Activated CD8-positive, alpha-beta memory T cell treated with anti-CD3 and anti-CD28 coated beads, Interleukin-2, amount 50 U/mL, for 1 hour (primary cell): ENCODE data around the gene FZD2.
"Not testable (repeated sequence)": the region's sequence is repeated elsewhere in the genome, so short reads cannot be mapped to it uniquely, and the experiment has no call there.

Source experiments
- DNase-seq: peaks from one replicate; pipeline ENCODE4 v3.0.0-alpha.2; 2020; ENCODE audit errors: extremely low read depth

Gene FZD2

DNA sequence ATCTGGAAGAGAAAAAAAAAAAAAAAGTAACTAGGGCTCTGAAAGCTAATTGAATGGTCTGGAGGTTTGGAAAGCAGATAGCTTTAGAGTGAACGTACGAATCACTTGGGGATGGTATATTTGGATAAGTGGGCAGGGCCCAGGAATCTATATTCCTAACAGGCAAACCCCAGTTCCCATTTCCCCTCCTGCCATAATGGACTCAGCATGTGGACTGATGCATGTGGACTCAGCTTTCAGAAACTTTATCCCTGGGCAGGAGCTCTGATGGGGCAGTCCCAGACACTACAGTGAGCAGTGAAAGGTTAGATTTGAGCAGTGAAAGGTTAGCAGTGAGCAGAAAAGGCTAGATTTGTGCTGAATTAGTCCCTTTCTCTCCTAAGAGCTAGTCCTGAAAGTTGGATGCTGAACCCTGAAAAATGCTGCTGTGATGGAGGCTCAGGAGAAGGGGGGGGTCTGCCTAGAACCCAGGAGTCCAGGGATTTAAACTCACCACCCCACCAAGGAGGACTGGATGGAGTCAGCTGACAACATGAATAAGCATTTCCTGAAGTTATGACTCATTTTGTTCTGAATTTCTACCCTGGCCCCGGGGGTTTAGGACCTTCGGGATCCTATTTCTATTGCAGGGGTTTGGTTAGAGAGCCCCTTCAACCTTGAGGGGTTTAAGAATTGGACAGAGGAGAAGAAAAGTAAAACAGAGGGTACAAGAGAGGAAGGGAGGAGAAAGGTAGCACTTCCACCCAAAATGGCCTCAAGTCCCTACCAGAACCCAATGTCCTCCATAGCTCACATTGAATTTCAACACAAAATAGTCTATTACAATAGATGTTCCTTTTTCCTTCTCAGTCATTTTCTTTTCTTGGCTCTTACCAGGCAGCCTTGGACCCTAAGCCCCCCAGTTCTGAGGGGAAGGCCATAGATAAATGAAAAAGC lies 10.3 kb upstream of the FZD2 start:
- no peak for DNase-seq

DNA sequence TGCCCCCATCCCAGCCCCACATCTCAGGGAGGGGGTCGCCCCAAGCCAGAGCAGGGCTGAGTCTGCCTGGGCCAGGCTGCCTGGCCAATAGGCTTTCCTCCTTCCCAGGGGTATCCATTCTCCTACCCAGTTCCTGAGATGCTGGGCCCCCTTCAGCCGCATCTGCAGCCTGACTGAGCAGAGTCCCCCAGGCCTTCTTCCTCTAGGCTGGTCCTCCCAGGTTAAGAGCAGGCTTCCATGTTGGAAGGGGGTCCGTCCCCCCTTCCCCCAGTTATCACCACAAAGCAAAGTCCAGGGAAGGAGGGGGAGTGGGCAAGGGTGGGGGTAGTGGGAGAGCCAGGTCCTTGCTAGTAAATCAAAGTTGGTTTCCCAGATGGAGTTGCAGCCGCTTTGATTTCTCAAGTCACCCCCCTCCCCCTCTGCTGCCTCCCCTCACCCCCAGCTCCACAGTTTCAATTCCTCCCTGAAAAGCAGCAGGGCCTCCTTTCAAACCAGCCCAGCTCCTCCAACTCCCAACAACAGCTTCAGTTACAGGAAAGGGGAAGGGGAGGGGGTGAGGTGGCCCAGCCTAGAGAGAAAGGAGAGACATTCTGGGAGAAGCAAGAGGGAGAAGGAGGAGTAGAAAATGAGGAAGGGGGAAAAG lies 9.5 kb upstream of the FZD2 start:
- DNase-seq: no peak

DNA sequence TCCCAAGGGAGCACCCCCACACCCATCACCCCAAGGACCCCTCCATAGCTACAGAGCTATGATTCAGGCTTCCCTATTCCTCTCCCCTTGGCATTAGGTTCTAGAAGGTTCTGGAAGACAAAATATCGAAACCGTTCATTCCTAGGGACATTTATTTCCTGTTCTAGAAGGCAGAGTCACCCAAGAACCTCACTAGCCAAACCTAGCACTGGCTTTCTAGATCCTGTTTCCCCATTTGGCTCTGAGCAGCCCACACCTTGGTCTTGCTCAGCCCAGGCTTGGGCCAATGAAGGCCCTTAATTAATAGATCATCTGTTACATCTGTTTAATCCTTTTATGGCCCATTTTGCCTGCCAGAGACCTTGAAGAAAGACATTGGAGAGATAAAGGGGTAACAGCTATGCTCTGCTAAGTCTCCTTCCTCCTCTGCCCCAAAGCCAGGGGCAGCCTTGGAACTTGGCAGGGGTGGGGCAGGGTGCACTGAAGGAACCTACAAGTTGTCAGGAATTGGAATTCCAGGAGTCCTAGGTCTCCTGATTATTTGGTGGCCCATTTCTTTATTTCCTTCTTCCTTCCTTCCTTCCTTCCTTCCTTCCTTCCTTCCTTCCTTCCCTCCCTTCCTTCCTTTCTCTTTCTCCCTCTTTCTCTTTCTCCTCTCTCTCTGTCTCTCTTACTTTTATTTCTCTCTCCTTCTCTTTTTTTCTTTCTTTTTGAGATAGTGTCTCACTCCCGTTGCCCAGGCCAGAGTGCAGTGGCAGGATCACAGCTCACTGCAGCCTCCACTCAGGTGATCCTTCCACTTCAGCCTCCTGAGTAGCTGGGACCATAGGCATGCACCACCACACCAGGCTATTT lies 8.7 kb upstream of the FZD2 start:
- no peak for DNase-seq

DNA sequence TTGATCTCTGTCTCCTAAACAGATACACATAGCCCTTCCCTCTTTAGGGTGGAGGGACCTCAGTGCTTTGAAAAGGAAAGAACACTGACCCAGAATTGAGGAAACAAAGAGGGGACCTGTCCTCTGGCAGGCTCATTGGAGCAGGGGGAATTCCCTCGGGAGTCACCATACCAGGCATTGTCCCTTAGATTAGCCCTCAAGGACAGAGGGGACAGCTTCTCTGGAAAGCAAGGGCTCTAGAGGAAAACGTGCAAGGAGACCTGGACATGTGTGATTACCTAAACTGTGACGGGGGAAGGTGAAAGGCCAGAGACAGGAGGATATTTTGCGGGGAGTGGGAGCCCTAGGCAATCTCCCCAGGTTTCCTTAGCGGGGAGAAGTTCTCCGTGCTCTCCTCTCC lies 7.6 kb upstream of the FZD2 start:
- no peak for DNase-seq

DNA sequence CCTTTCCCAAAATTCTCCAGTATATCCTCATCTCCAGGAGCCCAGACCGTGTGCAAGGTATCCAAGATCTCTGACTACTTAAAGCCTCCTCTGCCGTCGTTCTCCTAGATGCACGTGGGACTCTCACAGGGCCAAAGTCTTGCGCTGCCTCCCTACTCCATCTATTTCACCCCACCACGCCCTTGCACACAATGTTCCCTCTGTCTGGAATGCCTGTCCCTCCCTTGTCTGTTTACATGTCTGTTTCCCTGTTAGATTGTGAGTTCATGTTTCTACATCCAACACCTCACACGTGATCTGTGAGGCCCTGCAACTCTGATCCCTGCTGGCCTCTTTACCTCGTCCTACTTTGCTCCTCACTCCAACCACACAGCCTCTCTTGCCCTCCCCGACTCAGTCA lies 4.9 kb upstream of the FZD2 start:
- no peak for DNase-seq

DNA sequence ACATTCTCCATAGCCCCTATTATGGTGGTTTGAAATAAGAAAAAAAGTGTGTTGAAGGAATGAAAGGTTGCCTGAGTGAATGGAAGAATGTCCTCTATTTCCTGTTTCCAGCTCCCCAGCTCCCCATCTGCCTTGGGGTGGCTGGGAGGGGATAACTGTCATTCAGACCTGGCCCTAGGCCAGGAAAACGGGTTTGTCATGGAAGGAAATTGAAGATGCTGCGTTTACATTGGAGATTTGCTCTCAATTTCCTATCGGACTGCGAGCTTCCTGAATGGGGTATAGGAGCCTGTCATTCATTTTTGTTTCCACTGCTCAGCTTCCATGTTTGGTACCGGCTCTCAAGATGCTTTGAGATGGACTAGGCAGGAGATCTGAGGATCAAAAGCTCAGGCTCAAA lies 2.2 kb upstream of the FZD2 start:
- no peak for DNase-seq

DNA sequence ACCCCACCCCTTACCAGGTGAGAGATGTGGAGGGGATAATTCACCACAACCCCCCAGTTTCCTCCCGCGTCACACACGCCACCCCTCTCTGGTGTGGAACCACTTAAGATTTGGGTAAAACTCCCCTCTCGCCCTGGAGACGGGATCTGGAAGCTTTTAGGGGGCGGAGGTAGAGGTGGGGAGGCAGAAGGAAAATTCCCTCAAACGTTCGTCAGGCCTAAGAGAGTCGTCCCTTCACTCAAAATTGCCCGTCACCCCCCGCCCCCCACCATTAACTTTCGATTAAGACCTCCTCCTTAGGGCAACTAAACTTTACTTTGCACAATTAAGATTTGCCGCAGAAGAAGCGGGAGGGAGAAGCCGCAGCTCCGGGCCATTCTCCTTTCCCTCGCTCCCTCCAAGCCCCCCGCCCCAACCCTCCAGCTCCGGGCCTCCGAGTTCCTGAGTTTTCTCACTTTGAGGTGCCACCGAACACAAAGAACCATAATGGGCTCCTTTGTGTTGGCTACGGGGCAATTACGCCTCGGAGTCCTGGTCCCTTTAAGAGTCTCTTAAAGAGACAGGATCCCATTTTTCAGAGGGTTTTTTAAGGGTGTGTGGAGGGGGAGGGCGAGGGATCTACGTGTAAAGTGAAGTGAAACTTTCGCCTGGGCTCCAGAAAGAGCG lies 985 bp upstream of the FZD2 start:
- no peak for DNase-seq

DNA sequence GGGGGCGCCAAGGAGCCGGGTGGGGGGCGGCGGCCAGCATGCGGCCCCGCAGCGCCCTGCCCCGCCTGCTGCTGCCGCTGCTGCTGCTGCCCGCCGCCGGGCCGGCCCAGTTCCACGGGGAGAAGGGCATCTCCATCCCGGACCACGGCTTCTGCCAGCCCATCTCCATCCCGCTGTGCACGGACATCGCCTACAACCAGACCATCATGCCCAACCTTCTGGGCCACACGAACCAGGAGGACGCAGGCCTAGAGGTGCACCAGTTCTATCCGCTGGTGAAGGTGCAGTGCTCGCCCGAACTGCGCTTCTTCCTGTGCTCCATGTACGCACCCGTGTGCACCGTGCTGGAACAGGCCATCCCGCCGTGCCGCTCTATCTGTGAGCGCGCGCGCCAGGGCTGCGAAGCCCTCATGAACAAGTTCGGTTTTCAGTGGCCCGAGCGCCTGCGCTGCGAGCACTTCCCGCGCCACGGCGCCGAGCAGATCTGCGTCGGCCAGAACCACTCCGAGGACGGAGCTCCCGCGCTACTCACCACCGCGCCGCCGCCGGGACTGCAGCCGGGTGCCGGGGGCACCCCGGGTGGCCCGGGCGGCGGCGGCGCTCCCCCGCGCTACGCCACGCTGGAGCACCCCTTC lies 484 bp downstream of the FZD2 start:
- DNase-seq: no peak

DNA sequence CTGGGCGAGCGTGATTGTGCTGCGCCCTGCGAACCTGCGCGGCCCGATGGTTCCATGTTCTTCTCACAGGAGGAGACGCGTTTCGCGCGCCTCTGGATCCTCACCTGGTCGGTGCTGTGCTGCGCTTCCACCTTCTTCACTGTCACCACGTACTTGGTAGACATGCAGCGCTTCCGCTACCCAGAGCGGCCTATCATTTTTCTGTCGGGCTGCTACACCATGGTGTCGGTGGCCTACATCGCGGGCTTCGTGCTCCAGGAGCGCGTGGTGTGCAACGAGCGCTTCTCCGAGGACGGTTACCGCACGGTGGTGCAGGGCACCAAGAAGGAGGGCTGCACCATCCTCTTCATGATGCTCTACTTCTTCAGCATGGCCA lies 1.0 kb downstream of the FZD2 start:
- no peak for DNase-seq

DNA sequence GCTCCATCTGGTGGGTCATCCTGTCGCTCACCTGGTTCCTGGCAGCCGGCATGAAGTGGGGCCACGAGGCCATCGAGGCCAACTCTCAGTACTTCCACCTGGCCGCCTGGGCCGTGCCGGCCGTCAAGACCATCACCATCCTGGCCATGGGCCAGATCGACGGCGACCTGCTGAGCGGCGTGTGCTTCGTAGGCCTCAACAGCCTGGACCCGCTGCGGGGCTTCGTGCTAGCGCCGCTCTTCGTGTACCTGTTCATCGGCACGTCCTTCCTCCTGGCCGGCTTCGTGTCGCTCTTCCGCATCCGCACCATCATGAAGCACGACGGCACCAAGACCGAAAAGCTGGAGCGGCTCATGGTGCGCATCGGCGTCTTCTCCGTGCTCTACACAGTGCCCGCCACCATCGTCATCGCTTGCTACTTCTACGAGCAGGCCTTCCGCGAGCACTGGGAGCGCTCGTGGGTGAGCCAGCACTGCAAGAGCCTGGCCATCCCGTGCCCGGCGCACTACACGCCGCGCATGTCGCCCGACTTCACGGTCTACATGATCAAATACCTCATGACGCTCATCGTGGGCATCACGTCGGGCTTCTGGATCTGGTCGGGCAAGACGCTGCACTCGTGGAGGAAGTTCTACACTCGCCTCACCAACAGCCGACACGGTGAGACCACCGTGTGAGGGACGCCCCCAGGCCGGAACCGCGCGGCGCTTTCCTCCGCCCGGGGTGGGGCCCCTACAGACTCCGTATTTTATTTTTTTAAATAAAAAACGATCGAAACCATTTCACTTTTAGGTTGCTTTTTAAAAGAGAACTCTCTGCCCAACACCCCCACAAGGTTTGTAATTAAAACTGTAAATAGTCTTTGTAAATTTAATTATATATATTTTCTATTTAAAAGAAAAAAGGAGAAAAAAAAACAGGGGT lies 1.7 kb downstream of the FZD2 start:
- DNase-seq: no peak

DNA sequence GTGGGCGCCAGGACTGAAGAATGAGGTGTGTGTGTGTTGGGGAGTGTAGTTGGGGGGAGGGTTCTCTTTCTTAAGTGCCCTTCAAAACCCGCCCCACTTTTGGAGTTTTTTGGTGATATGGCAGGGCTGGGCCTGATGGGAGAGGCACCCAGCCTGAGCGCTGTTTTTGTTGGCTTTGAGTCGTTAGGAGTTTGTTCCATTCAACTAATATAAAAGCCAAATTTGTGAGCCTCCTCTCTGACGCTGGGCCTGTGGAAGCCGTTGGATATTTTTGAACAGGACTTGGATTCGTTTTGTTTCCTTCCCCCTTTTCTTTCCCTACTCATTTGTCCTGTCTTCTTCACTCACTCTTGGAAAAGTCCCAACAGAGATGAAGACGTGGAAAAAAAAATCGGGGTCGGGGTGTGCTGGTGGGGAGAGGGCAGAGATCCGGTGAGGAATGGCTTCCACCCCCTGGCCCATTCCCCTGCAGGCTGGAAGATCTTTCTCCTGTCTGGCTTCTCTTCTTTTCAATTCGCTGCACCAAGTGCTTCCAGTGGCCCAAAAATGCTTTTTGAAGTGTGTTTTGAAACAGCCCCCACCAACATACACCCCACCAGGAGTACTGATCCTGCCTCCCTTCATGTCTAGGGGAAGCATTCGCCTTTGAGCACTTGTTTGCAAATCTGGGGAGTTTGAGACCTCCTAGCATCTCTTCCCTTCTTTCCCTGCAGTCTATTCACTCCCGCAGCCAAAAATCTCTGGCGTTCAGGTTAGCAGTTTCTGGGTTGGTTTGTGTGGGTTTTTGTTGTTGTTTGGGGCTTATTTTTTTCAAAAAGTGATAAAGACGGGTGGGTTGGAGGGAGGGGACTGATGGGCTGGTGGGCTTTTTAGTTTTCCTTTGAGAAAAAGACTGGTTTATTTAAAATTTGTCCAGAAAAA lies 2.6 kb downstream of the FZD2 start:
- DNase-seq: no peak

DNA sequence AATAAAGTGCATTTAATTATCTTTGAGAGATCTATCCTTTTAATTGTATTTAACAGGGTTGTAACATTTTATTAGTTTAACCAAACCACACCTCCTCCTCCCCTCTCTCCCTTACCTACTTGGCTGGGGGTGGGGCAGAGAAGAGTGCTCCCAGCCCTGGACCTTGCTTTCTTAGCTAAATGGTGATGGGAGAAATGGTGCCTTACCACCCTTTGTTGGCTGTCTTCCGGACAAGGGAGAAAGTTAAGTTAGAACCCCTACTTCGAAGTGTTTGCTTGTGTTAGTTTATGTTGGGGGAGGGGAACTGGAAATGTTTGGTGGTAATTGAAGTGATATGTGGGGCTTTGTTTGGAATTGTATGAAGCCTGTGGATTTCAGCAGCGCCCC lies 3.9 kb downstream of the FZD2 start:
- no peak for DNase-seq

DNA sequence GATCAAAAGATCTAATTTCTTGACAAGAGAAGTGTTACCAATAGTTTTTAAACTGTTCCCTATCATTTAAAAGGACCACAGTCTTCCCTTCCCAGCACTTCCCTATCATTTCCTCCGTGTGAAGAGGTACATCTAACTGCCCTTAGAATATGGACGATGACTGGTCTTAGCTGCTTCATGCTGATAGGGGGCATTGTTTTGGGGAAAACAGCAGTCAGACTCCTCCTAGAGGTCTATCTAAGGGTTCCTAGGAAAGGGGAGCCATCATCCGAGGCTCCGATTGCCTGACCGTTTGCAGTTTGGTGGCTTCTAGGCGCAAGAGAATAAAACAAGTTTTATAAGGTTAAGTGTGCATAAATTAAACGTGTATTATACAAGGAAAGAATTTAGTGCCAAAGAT lies 7.1 kb downstream of the FZD2 start:
- no peak for DNase-seq

DNA sequence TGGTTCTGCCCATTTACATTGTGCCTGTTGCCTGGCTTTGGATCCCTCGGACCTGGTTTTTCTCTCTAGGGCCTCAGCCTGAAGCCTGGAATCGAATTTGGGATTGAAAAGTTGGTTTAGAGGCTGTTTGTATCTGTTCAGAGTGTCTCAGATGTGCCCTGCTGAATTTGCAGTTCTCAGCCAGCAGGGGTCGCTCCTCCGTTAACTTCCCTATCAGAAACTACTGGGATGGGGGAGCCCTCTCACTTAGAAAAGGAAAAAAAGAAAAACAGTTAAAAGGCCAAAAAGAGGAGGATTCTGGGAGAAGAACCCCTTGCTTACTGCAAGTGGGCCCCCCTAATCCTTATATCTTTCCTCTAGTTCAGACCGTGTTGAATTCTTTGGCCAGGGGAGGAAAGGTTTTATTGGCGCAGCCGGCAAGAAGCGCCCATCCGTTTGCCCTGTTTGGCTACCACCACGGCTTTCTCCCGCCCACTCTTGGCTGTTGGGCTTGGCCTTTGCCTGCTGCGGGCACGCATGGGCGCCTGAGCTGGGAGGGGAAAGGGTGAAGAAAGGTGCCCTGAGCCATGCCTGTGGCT lies 8.7 kb downstream of the FZD2 start:
- no peak for DNase-seq

DNA sequence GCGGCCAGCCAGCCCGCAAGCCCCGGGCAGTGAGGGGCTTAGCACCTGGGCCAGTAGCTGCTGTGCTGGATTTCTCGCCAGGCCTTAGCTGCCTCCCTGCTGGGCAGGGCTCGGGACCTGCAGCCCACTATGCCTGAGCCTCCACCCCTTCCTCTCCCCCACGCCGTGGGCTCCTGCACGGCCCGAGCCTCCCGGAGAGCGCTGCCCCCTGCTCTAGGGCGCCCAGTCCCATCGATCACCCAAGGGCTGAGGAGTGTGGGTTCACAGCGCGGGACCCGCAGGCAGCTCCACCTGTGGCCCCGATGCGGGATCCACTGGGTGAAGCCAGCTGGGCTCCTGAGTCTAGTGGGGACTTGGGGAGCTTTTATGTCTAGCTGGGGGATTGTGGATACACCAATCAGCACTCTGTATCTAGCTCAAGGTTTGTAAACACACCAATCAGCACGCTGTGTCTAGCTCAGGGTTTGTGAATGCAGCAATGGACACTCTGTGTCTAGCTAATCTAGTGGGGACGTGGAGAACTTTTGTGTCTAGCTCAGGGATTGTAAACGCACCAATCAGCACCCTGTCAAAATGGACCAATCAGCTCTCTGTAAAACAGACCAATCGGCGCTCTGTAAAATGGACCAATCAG lies 11.1 kb downstream of the FZD2 start:
- not testable (repeated sequence) for DNase-seq

DNA sequence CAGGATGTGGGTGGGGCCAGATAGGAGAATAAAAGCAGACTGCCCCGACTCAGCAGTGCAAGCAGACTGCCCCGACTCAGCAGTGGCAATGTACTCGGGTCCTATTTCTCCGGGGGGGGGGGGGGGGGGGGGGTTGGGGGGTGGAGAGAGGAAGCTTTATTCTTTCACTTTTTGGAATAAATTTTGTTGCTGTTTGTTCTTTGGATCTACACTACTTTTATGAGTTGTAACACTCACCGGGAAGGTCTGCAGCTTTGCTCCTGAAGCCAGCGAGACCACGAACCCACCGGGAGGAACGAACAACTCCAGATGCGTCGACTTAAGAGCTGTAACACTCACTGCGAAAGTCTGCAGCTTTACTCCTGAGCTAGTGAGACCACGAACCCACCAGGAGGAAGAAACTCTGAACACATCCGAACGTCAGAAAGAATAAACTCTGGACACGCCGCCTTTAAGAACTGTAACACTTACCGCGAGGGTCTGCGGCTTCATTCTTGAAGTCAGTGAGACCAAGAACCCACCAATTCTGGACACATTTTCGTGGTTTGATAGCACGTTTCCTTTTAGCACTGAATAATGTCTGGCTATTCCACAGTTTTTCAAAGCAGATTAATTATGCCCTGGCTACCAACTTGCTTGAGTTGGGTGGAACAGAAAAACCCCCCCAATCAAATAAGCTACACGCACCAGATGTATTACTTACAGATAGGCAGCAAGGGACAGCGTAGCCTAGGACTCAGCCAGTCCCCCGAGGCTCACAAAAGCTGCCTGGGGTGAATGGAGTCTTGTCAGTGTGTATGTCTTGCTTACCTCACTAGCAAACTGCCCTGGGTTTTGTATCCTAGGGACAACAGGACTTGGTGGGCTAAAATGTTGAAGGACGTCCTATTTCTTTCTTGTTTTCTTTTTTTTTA lies 11.9 kb downstream of the FZD2 start:
- DNase-seq: no peak

DNA sequence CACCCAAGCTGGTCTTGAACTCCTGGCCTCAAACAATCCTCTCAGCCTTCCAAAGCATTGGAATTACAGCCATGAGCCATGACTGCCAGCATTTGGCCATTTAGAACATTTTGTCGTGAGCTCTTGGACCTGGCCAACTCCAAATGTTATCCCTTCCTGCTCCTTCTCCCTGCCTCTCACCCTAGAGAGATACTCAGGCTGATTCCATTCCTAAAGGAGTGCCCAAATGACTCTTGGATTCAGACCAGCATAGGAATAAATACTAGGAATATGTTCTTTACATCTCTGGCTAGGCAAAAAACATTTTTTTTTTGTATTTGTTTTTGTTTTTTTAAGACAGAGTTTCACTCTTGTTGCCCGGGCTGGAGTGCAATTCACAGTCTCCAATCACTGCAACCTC lies 15.5 kb downstream of the FZD2 start:
- no peak for DNase-seq
